ENCODE data around the gene CASP4. TPM values are rescaled to one million over a fixed set of nuclear protein-coding genes. Genes with fewer than 3 reads are reported as not detected.
A peak's percentile ranks its signal among the peaks of the same experiment; 100 is the strongest.

Gene CASP4
- total RNA-seq (not detected in 2 replicates), polyA plus RNA-seq (0.78 TPM in 1 of 2 replicates, not detected in the other)

DNA sequence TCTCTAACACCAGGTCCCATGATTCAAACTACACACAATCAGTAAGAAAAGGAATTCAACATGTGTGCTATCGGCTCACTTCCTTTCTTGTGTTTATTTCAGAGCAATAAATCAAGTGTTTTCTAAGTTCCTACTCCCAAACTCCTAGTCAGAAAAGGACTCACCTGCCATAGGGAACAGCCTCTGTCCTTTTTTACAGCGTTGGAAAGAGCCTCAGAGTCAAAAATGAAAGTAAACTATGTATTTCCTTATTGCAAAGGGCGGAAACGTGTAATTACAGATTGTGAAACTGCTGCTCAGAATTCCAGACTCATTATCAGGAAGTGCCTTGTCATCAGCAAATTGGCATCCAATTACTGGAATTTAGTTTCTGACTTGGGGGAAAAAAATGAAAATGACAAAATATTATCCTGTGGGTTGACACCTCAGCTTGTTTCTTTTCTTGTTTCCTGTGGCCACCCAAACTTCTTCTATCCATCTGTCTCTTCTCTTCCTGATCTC is at the start of gene CASP4:
TSS of gene CASP4 (minus strand) at position 220 of the 501 bp plus-strand sequence. CDS start at position 171, 49 bp downstream.
- Histone ChIP-seq H3K36me3 (no peaks in the 10 kb centered on the region), H3K9me3 (ENCODE audit: low read depth) (no peaks in the 10 kb centered on the region), H3K4me3 (no peak within 1 kb of the TSS), H3K4me1 (ENCODE audit: low read depth) (no peaks in the 10 kb centered on the region), H3K27me3 (no peaks in the 10 kb centered on the region), H3K27ac (no peak within 1 kb of the TSS)
- DNase-seq (ENCODE audit: low read depth in 1 of 2, low spot score in 1 of 2): peak in 1 of 2 donors; percentile 87
- TF ChIP-seq, protein P1, sequence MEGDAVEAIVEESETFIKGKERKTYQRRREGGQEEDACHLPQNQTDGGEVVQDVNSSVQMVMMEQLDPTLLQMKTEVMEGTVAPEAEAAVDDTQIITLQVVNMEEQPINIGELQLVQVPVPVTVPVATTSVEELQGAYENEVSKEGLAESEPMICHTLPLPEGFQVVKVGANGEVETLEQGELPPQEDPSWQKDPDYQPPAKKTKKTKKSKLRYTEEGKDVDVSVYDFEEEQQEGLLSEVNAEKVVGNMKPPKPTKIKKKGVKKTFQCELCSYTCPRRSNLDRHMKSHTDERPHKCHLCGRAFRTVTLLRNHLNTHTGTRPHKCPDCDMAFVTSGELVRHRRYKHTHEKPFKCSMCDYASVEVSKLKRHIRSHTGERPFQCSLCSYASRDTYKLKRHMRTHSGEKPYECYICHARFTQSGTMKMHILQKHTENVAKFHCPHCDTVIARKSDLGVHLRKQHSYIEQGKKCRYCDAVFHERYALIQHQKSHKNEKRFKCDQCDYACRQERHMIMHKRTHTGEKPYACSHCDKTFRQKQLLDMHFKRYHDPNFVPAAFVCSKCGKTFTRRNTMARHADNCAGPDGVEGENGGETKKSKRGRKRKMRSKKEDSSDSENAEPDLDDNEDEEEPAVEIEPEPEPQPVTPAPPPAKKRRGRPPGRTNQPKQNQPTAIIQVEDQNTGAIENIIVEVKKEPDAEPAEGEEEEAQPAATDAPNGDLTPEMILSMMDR (IDR thresholded peaks at IDR 0.05; ENCODE audit: low read depth, low read length): no peak

DNA sequence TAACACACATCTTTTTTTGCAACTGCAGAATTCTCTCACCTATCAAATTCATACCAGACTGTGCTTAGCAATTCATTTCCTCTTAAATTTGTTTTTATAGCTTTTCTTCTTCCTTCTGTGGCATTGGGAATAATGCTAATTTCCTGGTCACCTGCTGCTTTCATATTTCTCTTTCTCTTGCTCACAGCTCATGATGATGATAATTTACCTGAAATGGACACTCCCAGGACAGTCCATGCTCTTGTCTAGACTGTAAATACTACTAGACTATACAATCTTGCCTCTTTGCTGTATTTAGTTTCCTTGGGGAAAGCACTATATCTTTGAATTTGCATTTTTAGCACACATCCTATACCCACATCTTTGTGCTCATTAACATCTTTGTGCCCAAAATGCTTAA is 39.1 kb upstream of the CASP4 start:
- TF ChIP-seq, protein P1 (IDR thresholded peaks at IDR 0.05; ENCODE audit: low read depth, low read length): no peak
- H3K36me3 ChIP-seq: no peaks in the 10 kb centered on the region
- no peaks in the 10 kb centered on the region for H3K27me3 ChIP-seq
- no peak overlapping the region for H3K27ac ChIP-seq
- peaks cover 8% of the 10 kb centered on the region for H3K4me1 ChIP-seq (ENCODE audit: low read depth)
- H3K9me3 ChIP-seq (ENCODE audit: low read depth): no peaks in the 10 kb centered on the region
- no peak overlapping the region for H3K4me3 ChIP-seq
- no peak for DNase-seq (ENCODE audit: low read depth in 1 of 2, low spot score in 1 of 2)

DNA sequence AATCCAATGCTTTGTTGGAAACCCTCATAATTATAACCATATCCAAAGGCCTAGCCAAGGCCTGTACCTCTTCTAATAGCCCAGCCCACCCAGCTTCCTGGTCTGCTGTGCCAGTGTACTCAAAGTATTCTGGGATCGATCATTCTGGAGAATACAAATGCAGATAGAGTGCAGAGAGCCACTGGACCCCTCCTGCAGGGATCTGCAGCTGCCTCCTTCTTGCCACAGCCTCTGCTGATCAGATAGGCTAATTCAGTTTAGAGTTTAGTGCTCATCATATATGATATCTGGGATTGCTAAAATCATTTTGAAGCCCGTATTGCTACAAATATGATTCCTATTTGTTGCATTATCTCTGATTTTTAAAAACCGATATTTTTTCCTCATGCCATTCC is 37.1 kb upstream of the CASP4 start:
- Histone ChIP-seq H3K9me3 (ENCODE audit: low read depth) (no peaks in the 10 kb centered on the region), H3K4me1 (ENCODE audit: low read depth) (no peaks in the 10 kb centered on the region), H3K36me3 (no peaks in the 10 kb centered on the region), H3K27me3 (no peaks in the 10 kb centered on the region), H3K4me3 (no peak overlapping the region), H3K27ac (no peak overlapping the region)
- TF ChIP-seq, protein P1 (IDR thresholded peaks at IDR 0.05; ENCODE audit: low read depth, low read length): no peak
- no peak for DNase-seq (ENCODE audit: low read depth in 1 of 2, low spot score in 1 of 2)

DNA sequence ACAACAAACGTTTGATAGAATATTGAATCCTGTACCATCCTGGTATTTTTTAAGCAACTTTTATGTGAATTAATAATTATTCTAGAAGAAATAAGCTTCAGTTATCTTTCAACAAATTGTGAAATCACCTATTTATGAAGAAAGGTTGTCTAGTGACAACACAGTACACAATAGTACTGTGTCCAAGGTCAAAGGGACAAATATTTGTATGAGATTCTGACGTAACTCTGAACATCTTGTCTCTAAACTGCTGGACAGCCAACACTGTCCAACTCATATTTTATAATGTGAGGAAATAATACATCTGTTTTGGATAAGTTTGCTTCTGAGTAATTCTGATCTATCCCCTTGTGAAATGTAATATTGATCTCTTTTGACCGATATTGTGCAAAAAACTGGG is 35.6 kb upstream of the CASP4 start:
- no peaks in the 10 kb centered on the region for H3K27me3 ChIP-seq
- TF ChIP-seq, protein P1 (IDR thresholded peaks at IDR 0.05; ENCODE audit: low read depth, low read length): no peak
- peak in 1 of 2 donors; percentile 36 for DNase-seq (ENCODE audit: low read depth in 1 of 2, low spot score in 1 of 2)
- H3K36me3 ChIP-seq: no peaks in the 10 kb centered on the region
- no peaks in the 10 kb centered on the region for H3K9me3 ChIP-seq (ENCODE audit: low read depth)
- no peak overlapping the region for H3K4me3 ChIP-seq
- no peak overlapping the region for H3K27ac ChIP-seq
- H3K4me1 ChIP-seq (ENCODE audit: low read depth): no peaks in the 10 kb centered on the region

DNA sequence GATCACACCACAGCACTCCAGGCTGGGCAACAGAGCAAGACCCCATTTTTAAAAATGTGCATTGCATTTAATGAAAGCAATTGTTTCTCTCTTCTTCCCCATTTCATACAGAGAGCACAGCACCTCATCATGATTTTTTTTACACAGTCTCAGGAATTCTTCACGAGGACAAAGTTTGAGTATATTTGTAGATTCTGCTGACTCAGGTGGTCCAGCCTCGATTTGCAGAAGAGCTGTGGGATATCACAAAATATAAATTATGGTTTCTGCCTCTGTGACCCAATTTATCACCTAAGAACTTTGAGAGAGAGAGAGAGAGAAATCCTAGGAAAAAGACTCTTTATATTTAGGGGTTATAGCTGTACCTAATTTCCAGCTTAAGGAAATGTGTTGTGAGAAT is 34.8 kb upstream of the CASP4 start:
- H3K27ac ChIP-seq: no peak overlapping the region
- TF ChIP-seq, protein P1 (IDR thresholded peaks at IDR 0.05; ENCODE audit: low read depth, low read length): no peak
- no peaks in the 10 kb centered on the region for H3K27me3 ChIP-seq
- no peak overlapping the region for H3K4me3 ChIP-seq
- DNase-seq (ENCODE audit: low read depth in 1 of 2, low spot score in 1 of 2): no peak
- no peaks in the 10 kb centered on the region for H3K36me3 ChIP-seq
- H3K4me1 ChIP-seq (ENCODE audit: low read depth): no peaks in the 10 kb centered on the region
- H3K9me3 ChIP-seq (ENCODE audit: low read depth): no peaks in the 10 kb centered on the region

Measured in cardiac muscle cell (in vitro differentiated cells and primary cell).